ENCODE measurements around the gene BST2.
A peak's percentile ranks its signal among the peaks of the same experiment; 100 is the strongest.

The BST2 gene, protein sequence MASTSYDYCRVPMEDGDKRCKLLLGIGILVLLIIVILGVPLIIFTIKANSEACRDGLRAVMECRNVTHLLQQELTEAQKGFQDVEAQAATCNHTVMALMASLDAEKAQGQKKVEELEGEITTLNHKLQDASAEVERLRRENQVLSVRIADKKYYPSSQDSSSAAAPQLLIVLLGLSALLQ

GRCh38 chr19:17405250-17406045, at the start of gene BST2:
Gene BST2, minus strand, starts transcription at chr19:17405630. Its CDS starts 55 bp downstream, at chr19:17405575.
- TF ChIP-seq, protein P1, sequence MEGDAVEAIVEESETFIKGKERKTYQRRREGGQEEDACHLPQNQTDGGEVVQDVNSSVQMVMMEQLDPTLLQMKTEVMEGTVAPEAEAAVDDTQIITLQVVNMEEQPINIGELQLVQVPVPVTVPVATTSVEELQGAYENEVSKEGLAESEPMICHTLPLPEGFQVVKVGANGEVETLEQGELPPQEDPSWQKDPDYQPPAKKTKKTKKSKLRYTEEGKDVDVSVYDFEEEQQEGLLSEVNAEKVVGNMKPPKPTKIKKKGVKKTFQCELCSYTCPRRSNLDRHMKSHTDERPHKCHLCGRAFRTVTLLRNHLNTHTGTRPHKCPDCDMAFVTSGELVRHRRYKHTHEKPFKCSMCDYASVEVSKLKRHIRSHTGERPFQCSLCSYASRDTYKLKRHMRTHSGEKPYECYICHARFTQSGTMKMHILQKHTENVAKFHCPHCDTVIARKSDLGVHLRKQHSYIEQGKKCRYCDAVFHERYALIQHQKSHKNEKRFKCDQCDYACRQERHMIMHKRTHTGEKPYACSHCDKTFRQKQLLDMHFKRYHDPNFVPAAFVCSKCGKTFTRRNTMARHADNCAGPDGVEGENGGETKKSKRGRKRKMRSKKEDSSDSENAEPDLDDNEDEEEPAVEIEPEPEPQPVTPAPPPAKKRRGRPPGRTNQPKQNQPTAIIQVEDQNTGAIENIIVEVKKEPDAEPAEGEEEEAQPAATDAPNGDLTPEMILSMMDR (IDR thresholded peaks at IDR 0.05; ENCODE audit: insufficient read depth, low read length, poor library complexity, severe bottlenecking): no peak
- DNase-seq (ENCODE audit: extremely low read depth, insufficient read length): peak; percentile 76
- H3K36me3 ChIP-seq (ENCODE audit: control insufficient read depth, insufficient read depth, low read length): peaks cover 18% of the 10 kb centered on the region
- H3K27me3 ChIP-seq (replicated peaks; ENCODE audit: control insufficient read depth, insufficient read depth, low read length): no peaks in the 10 kb centered on the region
- H3K4me3 ChIP-seq (replicated peaks; ENCODE audit: low read depth, low read length): peak within 1 kb of the TSS; percentile 98

GRCh38 chr19:17454576-17455071, 49.2 kb upstream of the BST2 start:
- TF ChIP-seq, protein P1 (IDR thresholded peaks at IDR 0.05; ENCODE audit: insufficient read depth, low read length, poor library complexity, severe bottlenecking): no peak
- no peaks in the 10 kb centered on the region for H3K27me3 ChIP-seq (replicated peaks; ENCODE audit: control insufficient read depth, insufficient read depth, low read length)
- H3K4me3 ChIP-seq (replicated peaks; ENCODE audit: low read depth, low read length): no peak overlapping the region
- no peak for DNase-seq (ENCODE audit: extremely low read depth, insufficient read length)
- H3K36me3 ChIP-seq (ENCODE audit: control insufficient read depth, insufficient read depth, low read length): no peaks in the 10 kb centered on the region

DNA sequence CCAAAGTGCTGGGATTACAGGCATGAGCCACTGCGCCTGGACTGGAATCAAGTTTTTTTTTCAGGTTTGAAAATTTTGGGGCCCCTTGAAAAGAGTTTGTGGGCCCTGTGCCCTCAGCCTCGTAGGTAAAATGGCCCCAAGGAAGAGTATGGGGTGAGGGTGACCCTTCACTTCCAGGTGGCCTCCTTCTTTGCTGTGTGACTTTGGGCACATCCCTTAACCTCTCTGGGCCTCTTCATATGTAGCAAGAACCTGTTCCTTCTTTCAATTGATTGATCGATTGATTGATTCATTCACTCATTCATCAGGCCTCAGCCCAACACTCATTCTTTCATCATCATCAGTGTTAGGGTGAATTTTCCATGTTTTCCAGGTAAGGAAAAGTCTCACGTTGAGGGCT, 46.4 kb upstream of the BST2 start:
- DNase-seq (ENCODE audit: extremely low read depth, insufficient read length): no peak
- Histone ChIP-seq H3K4me3 (replicated peaks; ENCODE audit: low read depth, low read length) (no peak overlapping the region), H3K27me3 (replicated peaks; ENCODE audit: control insufficient read depth, insufficient read depth, low read length) (no peaks in the 10 kb centered on the region), H3K36me3 (ENCODE audit: control insufficient read depth, insufficient read depth, low read length) (no peaks in the 10 kb centered on the region)
- TF ChIP-seq, protein P1 (IDR thresholded peaks at IDR 0.05; ENCODE audit: insufficient read depth, low read length, poor library complexity, severe bottlenecking): no peak

GRCh38 chr19:17450264-17451075, 45.0 kb upstream of the BST2 start:
- DNase-seq (ENCODE audit: extremely low read depth, insufficient read length): peak; percentile 35
- no peak overlapping the region for H3K4me3 ChIP-seq (replicated peaks; ENCODE audit: low read depth, low read length)
- TF ChIP-seq, protein P1 (IDR thresholded peaks at IDR 0.05; ENCODE audit: insufficient read depth, low read length, poor library complexity, severe bottlenecking): no peak
- no peaks in the 10 kb centered on the region for H3K36me3 ChIP-seq (ENCODE audit: control insufficient read depth, insufficient read depth, low read length)
- H3K27me3 ChIP-seq (replicated peaks; ENCODE audit: control insufficient read depth, insufficient read depth, low read length): no peaks in the 10 kb centered on the region

DNA sequence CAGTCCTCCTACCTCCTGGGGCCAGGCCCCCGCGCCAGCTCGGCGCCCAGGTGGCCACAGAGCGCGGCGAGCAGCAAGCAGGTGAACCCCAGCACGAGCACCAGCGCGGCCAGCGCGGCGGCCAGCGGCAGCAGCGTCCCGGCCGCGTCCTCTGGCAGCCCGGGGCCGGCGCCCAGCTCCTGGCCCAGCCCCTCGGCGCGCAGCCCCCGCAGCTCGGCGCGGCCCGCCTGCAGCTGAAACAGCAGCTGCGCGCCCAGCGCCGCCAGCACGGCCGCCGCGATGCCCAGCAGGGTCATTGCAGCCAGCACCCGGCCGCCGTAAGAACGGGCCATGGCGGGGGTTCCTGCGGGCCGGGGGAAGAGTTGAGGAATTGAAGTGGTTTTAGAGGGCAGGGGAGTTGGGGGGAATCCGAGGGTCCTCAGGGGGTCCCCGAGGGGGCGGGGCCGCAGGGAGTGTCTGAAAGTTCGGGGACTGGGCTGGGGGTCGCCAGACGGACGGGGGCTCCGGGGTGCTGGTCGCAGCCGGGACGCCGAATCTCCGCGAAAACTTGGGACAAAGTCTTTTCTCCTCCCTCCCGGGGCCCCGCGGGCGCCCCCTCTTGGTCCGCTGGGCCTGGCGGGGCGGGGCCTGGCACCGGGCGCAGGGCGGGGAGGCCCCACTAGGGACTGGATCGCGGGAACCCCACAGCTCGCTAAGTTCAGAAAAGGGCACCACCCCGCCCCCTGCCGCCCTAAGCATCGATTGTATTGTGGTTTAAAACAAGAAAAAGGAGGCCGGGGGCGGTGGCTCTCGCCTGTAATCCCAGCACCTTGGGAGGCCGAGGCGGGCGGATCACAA, 42.9 kb upstream of the BST2 start, which contains the start of gene TMEM221:
TSS of gene TMEM221 (minus strand) at position 538 of the 837 bp plus-strand sequence. CDS start at position 332, 206 bp downstream.
- DNase-seq (ENCODE audit: extremely low read depth, insufficient read length): peak; percentile 41
- TF ChIP-seq, protein P1 (IDR thresholded peaks at IDR 0.05; ENCODE audit: insufficient read depth, low read length, poor library complexity, severe bottlenecking): peak; percentile 48
- H3K36me3 ChIP-seq (ENCODE audit: control insufficient read depth, insufficient read depth, low read length): no peaks in the 10 kb centered on the region
- no peaks in the 10 kb centered on the region for H3K27me3 ChIP-seq (replicated peaks; ENCODE audit: control insufficient read depth, insufficient read depth, low read length)
- no peak within 1 kb of the TSS; the same call in 1 of the 2 replicates for H3K4me3 ChIP-seq (replicated peaks; ENCODE audit: low read depth, low read length)

All from GM06990 (cell line).